Measurements from ENCODE around the gene FERMT3. TPM values are rescaled to one million over a fixed set of nuclear protein-coding genes. Genes with fewer than 3 reads are reported as not detected.

FERMT3 gene
- total RNA-seq, 6 experiments from 2014 or later, result 5.1 to 17.3 (median 8.1) TPM

DNA sequence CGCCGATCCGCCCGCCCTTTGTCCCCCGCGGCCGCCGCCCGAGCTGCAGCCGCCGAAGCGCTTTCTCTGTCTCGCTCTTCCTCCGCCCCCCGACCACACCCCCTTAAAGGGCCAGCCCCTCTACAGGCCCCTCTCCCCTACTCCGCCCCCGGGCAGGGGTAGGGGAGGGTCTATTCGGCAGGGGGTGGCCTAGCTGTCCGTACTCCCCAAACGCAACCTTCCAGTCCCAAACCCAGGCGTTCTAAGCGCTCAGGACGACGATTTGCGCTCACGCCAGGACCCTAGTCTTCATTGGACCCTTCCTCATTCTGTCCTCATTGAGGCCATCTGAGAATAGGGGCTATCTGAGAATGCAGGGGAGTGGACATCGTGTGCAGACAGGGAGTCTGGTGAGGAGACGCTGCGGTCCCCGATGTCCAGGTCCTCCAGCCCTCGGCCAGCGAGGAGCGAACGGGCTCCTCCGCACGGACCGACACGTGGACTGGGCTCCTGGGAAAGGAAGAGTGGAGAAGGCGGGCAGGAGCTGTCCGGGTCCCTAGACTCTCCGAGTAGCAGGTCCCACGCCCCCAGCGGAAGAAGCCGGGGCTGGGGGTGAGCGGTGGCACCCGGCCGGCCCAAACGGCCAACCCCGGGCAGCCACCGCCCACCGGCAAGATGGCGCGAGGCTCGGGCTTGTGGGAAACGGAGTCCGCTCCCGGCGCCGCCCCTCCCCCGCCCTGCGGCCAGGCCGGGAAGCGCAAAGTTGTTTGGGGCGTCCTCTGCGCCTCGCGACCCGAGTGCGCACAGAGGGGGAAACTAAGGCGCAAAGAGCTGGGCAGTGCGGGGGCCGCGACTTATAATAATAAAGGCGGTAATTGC is 40.6 kb downstream of the FERMT3 start, which contains the start of gene PPP1R14B:
Gene PPP1R14B, minus strand, starts transcription at position 73 of the 858 bp plus-strand sequence. CDS start 270 bp downstream, outside the sequence.
- ATAC-seq (peak; percentile 58 to 73 (median 70)), DNase-seq (peak; percentile 91 to 93 (median 92))
- H3K4me1 ChIP-seq, result peaks cover 0 to 33% (median 16%) of the 10 kb centered on the region in 4 donors
- H3K9me3 ChIP-seq, result no peaks in the 10 kb centered on the region
- WGBS (ENCODE audit: insufficient coverage, low coverage, low lambda C conversion rate, missing lambda C conversion rate), result 0% methylated on average over 4 of the region's 74 CpGs
- TF ChIP-seq, protein P1, sequence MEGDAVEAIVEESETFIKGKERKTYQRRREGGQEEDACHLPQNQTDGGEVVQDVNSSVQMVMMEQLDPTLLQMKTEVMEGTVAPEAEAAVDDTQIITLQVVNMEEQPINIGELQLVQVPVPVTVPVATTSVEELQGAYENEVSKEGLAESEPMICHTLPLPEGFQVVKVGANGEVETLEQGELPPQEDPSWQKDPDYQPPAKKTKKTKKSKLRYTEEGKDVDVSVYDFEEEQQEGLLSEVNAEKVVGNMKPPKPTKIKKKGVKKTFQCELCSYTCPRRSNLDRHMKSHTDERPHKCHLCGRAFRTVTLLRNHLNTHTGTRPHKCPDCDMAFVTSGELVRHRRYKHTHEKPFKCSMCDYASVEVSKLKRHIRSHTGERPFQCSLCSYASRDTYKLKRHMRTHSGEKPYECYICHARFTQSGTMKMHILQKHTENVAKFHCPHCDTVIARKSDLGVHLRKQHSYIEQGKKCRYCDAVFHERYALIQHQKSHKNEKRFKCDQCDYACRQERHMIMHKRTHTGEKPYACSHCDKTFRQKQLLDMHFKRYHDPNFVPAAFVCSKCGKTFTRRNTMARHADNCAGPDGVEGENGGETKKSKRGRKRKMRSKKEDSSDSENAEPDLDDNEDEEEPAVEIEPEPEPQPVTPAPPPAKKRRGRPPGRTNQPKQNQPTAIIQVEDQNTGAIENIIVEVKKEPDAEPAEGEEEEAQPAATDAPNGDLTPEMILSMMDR (IDR thresholded peaks at IDR 0.05), result peak in 3 of 4 donors; percentile 15 to 25 (median 19)
- peak; percentile 21 for TF ChIP-seq POLR2A (IDR thresholded peaks at IDR 0.05)
- H3K4me3 ChIP-seq, result peak within 1 kb of the TSS; percentile 74 to 76 (median 75)
- intact Hi-C loops (cut with DNase I), result no loop called here
- peaks cover 0 to 5% (median 2%) of the 10 kb centered on the region in 4 donors for H3K36me3 ChIP-seq
- peak within 1 kb of the TSS; percentile 46 to 80 (median 48) for H3K27ac ChIP-seq
- H3K27me3 ChIP-seq, result no peaks in the 10 kb centered on the region

DNA sequence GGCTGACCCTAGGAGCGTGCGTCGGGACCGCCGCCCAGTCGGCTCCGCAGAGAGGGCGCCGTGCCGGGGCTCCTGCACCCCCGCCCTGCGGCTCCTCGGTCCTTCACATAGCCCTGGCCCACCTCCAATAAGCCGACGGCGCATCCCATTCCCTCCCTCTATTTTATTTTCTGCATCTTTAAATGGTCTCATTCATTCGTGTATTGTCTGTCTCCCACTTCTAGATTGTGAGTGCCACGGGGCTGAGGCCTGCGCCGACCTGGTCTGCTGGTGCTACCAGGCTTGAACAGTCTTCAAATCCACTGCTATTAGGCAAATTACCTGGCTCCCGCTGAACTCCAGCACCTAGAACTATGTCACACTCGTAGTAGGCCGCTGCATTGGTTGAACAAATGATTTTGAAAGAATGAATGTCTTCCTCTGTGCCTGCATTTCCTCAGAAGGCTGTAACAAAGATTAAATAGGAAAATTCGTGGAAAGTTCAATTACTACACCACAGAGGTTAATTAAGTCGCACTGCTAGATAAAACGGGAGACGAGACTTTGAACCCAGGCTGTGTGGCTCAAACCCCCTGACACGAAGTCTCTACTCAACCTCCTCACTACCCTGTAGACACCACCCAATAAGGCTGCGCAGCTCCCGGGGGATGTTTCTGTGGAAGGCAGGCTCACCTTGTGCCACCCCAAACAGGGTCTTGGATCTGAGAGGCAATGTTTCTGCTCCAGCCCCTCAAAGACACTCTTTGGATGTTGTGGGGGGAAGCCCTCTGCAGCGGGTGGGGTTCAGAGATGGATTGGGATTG is 41.4 kb downstream of the FERMT3 start:
- DNase-seq (no peak), ATAC-seq (peak in 2 of 4 donors; percentile 0 to 1)
- peaks cover 0 to 5% (median 2%) of the 10 kb centered on the region in 4 donors for H3K36me3 ChIP-seq
- H3K4me1 ChIP-seq, result peaks cover 0 to 27% (median 12%) of the 10 kb centered on the region in 4 donors
- no peak for TF ChIP-seq POLR2A (IDR thresholded peaks at IDR 0.05)
- TF ChIP-seq, protein P1 (IDR thresholded peaks at IDR 0.05), result no peak
- peak overlapping the region; percentile 46 to 80 (median 48) for H3K27ac ChIP-seq
- intact Hi-C loops (cut with DNase I), result no loop called here
- no peaks in the 10 kb centered on the region for H3K9me3 ChIP-seq
- no peaks in the 10 kb centered on the region for H3K27me3 ChIP-seq
- WGBS (ENCODE audit: insufficient coverage, low coverage, low lambda C conversion rate, missing lambda C conversion rate), result 35% methylated on average over 17 of the region's 31 CpGs
- peak overlapping the region; percentile 61 to 76 (median 69) for H3K4me3 ChIP-seq

DNA sequence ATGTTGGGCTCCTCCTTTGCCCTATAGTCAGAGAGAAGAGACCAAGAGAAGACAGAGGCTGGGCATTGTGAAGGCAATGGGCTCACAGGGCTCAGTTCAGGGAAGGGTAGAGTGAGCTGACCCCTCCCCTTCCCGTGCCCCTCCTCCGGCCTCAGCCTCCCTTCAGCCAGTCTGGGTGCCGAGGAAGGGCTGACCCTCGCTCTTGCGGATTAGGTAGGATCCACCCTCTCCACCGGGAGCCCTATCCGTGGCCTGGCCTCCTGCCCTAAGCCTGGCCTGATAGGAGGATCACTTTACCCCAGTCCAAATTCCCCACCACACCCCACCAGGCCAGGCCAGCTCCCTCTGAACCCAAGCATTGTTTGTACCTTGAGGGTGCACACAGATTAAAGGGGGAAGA is 42.1 kb downstream of the FERMT3 start:
- intact Hi-C loops (cut with DNase I), result no loop called here
- Histone ChIP-seq H3K4me3 (no peak overlapping the region), H3K9me3 (no peaks in the 10 kb centered on the region), H3K27ac (no peak overlapping the region), H3K36me3 (peaks cover 0 to 4% (median 2%) of the 10 kb centered on the region in 4 donors), H3K27me3 (no peaks in the 10 kb centered on the region), H3K4me1 (peaks cover 0 to 27% (median 12%) of the 10 kb centered on the region in 4 donors)
- no peak for DNase-seq
- no peak for ATAC-seq
- no peak for TF ChIP-seq POLR2A (IDR thresholded peaks at IDR 0.05)
- WGBS (ENCODE audit: insufficient coverage, low coverage, low lambda C conversion rate, missing lambda C conversion rate), result 73% methylated on average over 3 of the region's 7 CpGs

DNA sequence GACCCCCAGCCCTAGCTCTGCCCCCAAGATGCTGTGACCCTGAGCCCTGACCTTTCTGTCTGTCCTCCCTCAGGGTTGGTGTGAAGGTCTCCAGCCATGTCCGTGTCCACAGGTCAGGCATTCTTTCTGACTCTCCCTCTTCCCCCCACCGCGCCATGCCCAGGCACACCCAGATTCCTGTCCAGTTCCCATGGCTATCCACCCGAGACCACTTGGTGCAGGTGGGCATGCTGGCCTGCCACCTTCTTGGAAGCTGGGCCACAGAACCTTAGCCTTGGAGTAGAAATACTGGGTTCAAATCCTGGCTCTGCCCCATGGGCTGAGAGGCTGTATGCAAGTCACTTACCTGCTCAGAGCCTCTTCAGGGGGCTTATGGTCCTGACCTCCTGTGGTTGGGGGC is 42.5 kb downstream of the FERMT3 start:
- Histone ChIP-seq H3K4me1 (peaks cover 0 to 27% (median 12%) of the 10 kb centered on the region in 4 donors), H3K27ac (no peak overlapping the region), H3K4me3 (no peak overlapping the region), H3K27me3 (no peaks in the 10 kb centered on the region), H3K9me3 (no peaks in the 10 kb centered on the region), H3K36me3 (no peaks in the 10 kb centered on the region)
- no peak for ATAC-seq
- no peak for TF ChIP-seq POLR2A (IDR thresholded peaks at IDR 0.05)
- TF ChIP-seq, protein P1 (IDR thresholded peaks at IDR 0.05), result no peak
- intact Hi-C loops (cut with DNase I), result no loop called here
- no peak for DNase-seq
- 60% methylated on average over 1 of the region's 4 CpGs for WGBS (ENCODE audit: insufficient coverage, low coverage, low lambda C conversion rate, missing lambda C conversion rate)
